ENCODE measurements around the gene PCBP3.
"Not testable (repeated sequence)": the region's sequence is repeated elsewhere in the genome, so short reads cannot be mapped to it uniquely, and the experiment has no call there.

PCBP3 gene

DNA sequence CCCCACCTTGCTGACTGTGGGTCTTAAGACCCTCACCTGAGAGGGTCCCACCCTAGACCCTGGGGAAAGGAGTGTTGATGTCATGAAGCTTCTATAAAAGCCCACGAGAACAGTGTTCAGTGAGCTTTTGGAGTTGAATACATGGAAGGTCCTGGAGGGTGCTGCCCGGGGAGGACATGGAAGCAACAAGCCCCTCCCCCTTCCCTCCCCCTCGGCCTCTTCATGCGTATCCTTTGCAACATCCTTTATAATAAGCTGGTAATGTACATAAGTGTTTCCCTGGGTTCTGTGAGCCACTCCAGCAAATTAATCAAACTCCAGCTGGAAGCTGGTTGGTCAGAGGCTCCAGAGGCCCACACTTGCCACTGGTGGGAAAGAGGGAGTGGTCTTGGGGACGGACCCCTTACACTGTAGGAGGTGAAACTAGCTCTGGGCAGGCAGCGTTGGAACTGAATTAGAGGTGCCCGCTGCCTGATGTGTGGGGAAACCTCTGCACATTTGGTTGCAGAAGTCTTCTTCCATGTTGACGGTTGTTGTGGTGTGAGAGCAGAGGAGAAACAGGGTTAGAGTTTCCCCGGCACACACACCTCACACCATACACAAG lies 323.4 kb downstream of the PCBP3 start:
- DNase-seq (ENCODE audit: low spot score), result peak; percentile 50

DNA sequence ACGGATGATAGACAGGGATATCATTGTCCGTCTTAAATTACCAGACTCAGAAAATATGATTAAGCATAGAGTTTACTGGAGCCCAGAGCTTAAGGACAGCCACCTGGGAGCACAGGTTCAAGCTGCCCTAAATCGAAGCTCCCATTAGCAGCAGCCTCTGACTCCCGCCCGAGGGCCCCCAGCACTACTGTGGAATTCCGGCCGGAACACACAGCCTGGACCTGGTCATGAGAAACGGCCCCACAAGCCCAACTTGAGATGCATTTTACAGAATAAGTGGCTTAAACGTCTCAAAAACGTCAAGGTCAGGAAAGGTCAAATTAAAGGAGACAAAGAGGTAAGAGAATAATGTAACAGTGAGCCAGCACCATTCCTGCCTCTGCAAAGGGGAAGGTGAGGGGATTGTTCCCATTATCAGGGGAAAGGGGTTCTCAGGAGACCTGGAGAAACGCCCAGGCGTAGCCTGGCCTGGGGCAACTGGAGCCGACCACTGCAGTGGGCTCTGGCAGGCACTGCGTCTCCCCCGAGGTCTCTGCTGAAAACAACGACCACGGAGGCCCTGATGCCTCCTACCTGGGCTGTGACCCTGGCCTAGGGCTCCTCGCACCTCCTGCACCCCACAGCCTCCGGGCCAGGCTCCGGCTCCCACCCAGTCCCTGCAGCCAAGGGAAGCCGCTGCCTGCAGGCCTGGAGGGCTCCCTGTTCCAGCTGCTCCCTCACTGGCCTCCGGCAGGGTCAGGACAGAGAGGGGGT lies 326.6 kb downstream of the PCBP3 start:
- DNase-seq (ENCODE audit: low spot score), result no peak

DNA sequence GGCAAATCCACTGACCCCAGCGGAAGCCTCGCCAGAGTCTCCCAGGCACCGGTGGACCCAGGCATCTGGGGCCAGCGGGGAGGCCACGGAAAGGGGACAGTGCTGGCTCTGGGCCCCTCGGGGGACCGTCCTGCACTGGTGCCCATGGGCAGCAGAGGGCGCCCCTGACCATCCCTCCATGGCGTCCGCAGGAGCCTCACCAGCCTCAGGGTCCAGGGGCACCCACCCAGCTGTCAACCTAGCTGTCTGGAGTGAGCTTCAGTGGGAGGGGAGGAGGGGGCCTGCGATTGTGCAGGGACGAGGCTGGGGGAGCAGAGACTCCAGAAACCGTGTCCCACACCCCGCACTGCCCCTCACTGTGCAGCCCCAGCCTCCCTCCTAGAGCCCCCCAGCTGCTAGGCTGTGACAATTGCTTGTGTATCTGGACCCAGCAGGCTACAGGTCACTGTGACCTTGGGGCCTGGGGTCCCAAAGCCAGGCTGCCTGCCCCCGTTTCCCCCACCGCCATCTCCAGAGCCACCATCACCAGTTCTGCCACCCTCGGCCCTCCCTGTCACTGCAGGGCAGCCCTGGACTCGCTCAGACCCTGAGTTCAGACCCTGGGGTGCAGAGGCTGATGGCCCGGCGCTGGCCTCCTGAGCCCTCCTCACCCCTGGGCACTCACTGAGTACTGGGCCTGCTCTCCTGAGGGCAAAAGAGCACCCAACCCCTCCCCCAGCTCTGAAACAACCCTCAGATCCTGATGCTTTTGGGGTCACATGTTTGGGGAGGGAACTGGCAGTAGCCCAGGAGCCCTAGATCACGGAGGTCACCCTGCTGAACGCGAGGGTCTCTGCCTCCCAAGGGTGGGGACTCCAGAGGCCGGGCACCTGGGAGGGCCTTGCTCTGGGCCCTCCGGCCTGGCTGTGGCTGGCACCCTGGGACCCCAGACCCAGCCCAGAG lies 327.4 kb downstream of the PCBP3 start:
- peak; percentile 86 for DNase-seq (ENCODE audit: low spot score)

DNA sequence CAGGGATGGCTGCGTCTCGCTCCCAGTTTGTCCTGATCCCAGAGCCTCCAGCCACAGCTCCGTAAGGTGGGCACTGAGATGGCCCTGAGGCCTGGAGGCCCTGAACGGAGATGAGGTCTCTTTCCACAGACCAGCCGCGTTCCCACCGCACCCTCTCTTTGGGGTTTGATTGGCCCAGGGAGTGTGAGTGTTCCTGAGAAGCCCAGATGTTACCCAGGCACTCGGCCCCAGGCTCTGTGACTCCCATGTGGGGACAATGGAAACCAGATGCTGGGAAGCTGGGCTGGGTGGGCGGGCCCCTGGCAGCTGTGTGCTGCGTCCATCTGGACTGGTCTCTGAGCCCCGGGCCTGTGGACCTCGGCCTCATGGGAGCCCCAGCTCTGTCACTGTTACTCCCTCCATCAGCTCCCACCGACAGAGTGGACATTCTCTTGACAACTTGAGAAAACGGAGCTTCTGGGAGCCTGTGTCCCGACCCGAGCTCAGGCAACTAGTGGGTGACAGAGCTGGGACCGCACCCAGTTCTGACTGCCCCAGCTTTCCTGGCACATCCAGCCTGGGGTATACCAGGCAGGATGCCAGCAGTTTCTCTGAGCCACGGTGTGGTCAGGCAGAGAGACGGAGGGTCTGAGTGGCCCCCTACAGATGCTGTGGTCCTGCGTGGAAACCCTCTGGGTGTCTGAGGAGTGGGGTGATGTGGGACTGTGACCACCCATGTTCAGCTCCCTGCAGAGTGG lies 328.3 kb downstream of the PCBP3 start:
- DNase-seq (ENCODE audit: low spot score), result peak; percentile 87

DNA sequence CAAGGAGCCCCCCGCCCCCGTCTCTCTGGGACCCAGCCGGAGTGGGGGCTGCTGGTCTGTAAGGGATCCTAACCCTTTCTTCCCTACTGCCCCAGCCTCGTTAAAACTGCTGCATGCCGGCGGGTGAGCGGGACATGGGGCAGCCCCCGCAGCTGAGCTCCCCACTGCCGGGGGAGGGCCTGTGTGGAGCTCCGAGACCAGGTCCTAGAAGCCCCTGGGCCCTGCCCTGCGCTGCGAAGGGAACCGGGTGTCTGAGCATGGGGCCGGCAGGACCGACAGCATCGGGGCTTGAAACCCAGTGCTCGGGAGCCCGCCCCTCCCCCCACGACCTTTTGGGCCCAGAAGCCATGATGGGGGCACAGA lies 328.8 kb downstream of the PCBP3 start:
- DNase-seq (ENCODE audit: low spot score), result peak; percentile 83

DNA sequence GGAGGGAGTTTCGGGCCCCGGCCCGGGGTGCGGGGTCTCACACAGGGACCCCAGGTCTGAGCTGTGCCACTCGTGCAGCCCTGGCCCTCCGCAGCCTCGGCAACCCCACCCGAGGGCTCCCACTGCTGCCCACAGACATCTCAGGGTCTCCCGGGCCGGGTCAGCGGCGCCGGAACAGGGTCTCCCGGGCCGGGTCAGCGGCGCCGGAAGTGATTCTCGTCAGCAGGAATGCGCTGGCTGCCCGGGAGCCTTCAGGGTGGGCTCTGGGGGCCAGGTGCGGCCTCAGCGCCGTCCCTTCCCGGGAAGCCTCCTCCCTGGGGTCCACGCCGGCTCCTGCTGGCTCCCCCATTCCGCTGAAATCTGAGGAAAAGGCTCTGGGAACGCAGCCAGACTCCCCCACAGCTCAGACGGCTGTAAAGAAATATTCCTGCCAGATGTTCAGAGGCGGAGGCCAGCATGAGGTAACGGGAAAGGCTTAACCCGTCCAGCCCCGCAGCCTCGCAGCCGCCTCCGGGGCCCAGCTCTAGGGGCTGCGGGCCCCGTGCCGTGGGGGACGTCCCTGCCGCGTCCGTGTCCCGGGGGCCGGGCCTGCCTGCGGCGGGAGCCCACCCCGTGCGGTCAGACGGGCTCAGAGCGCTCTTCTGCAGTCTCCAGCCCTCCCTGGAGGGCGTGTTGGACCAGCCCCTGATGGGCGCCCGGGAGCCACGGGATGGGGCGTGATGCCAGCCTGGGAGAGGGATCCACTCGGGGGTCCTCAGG lies 329.4 kb downstream of the PCBP3 start:
- DNase-seq (ENCODE audit: low spot score), result peak; percentile 97

- DNase-seq (ENCODE audit: low spot score), result peak; percentile 94
These were observed 330.0 kb downstream of the PCBP3 start for GRCh38 chr21:45973475-45974072.

- peak; percentile 74 for DNase-seq (ENCODE audit: low spot score)
These were observed 330.8 kb downstream of the PCBP3 start for GRCh38 chr21:45974073-45975019.

DNA sequence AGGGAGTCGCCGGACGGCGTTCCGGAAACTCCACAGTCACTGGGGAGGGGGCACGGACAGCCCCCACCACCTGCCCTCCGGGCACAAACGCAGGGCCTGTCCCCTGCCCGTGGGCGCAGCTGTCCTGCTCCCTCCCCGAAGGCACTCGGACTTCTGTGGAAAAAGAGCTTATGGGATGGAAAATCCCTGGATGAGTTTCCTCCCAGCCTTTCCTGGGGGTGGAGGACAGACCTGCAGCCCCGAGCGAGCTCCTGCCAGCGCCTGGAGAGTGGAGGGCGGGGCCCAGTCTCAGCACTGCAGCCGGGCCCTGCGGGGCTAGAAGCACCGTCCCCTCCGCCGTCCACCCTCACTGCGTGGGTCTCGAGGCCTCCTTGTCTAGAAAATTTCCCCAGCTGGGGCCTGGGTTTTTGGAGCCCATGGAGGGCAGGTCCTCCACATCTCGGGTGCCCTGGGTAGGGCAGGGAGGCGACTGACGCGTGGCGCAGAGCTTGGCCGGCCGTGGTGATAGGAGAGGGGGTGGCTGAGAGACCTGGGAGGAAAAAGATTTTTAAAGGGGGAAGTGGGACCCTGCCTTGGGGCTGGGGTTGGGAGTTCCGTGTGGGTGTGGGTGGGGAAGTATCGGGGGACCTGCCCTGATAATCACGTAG lies 331.6 kb downstream of the PCBP3 start:
- peak; percentile 78 for DNase-seq (ENCODE audit: low spot score)

DNA sequence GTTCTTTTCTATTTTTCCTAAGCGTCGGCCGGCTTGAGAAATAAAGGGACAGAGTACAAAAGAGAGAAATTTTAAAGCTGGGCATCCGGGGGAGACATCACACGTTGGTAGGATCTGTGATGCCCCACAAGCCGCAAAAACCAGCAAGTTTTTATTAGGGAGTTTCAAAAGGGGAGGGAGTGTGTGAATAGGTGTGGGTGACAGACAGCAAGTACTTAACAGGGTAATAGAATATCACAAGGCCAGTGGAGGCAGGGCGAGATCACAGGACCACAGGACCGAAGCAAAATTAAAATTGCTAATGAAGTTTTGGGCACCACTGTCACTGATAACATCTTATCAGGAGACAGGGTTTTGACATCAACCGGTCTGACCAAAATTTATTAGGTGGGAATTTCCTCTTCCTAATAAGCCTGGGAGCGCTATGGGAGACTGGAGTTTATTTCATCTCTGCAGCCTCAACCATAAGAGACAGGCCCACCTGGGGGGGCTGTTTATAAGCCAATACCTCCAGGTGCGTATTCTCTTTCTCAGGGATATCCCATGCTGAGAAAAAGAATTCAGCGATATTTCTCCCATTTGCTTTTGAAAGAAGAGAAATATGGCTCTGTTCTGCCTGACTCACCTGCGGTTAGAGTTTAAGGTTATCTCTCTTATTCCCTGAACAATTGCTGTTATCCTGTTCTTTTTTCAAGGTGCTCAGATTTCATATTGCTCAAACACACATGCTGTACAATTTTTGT lies 332.3 kb downstream of the PCBP3 start:
- DNase-seq (ENCODE audit: low spot score), result not testable (repeated sequence)

DNA sequence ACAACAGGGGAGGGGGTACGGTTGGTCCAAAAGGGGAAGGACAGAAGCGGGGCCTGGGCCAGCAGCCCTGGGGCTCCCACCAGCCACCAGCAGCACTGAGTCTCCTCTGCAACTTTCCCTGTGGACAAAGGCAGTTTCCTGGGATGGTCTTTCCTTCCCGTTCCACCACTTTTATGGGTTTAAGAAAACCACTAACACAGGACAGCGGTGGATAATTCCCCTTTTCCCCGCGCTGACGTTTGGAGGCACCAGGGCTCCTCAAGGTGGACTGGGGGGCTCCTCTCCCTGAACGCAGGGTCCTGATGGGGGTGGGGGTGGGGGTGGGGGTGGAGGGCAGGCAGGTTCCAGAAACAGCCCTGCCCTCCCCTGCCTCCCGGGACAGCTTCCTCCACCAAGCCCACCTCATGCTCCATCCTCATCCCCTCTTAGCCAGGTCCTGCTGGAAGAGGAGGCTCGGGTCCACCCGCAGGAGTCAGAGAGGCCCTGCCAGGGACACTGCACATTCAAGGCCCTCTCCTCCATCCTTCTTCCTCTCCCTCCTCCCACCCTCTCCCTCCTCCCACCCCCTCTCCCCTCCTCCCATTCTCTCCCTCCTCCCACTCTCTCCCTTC lies 333.3 kb downstream of the PCBP3 start:
- DNase-seq (ENCODE audit: low spot score), result peak; percentile 61

- peak; percentile 75 for DNase-seq (ENCODE audit: low spot score)
These were observed 333.9 kb downstream of the PCBP3 start for GRCh38 chr21:45977396-45977795.

DNA sequence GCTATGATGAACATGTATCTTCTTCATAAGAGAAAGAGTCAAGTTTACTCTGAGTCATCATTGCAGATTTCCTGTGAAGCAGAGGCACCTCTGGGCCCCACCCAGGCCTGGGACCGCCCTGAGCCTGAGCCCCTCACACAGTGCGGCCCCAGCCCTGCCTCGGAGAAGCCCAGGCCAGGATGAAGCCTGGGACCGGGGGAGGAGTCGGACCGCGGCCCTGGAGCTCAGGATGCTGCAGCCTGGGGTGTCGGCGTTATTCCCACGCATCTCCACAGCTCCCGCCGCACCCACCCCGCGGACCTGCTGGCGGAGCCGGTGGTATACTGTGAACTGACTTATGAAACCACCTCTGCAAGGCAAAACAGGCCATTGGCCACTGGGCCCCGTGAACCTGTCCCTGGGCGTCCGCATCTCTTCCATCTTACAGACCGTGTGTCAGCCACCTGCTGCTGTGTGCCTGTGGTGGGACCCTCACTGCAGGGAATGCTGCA lies 335.7 kb downstream of the PCBP3 start:
- DNase-seq (ENCODE audit: low spot score), result peak; percentile 70

- no peak for DNase-seq (ENCODE audit: low spot score)
These were observed 336.1 kb downstream of the PCBP3 start for GRCh38 chr21:45979651-45980050.

GRCh38 chr21:45980271-45980670 lies 336.7 kb downstream of the PCBP3 start:
- no peak for DNase-seq (ENCODE audit: low spot score)

DNA sequence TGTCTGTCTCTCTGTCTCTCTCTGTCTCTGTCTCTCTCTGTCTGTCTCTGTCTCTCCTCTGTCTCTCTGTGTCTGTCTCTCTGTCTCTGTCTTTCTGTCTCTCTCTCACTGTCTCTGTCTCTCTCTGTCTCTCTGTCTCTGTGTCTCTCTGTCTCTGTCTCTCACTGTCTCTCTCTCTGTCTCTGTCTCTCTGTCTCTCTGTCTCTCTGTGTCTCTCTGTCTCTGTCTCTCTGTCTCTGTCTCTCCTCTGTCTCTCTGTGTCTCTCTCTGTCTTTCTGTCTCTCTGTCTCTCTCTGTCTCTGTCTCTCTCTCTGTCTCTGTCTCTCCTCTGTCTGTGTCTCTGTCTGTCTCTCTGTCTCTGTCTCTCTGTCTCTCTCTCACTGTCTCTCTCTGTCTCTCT lies 337.2 kb downstream of the PCBP3 start:
- DNase-seq (ENCODE audit: low spot score), result no peak

- peak; percentile 94 for DNase-seq (ENCODE audit: low spot score)
These were observed 337.9 kb downstream of the PCBP3 start, which contains the start of gene COL6A1 for GRCh38 chr21:45981151-45982091. TSS of gene COL6A1 (plus strand) at chr21:45981770. CDS start at chr21:45981851, 81 bp downstream.
